HFFc6 (cell line): ENCODE data around the gene SETBP1. TPM values are rescaled to one million over a fixed set of nuclear protein-coding genes. Genes with fewer than 3 reads are reported as not detected.
A peak's percentile ranks its signal among the peaks of the same experiment; 100 is the strongest.

ENCODE experiments used
- DNase-seq: peaks from one replicate; pipeline ENCODE4 v3.0.0-alpha.2; 2018
- H3K27ac Mint-ChIP-seq: 2 replicates; pipeline ENCODE4 v1.8.0; 2020; ENCODE audit warnings: mild to moderate bottlenecking, mixed read lengths
- H3K27me3 Mint-ChIP-seq: 2 replicates; pipeline ENCODE4 v1.8.0; 2021; ENCODE audit warnings: mild to moderate bottlenecking, moderate library complexity, mixed read lengths; ENCODE audit not compliant: insufficient read depth
- H3K36me3 Mint-ChIP-seq: 2 replicates; pipeline ENCODE4 v1.8.0; 2021; ENCODE audit warnings: low read depth, mixed read lengths
- H3K4me1 Mint-ChIP-seq: 2 replicates; pipeline ENCODE4 v1.8.0; 2020; ENCODE audit warnings: low read depth, mixed read lengths
- H3K4me3 Mint-ChIP-seq: 2 replicates; pipeline ENCODE4 v1.8.0; 2020; ENCODE audit warnings: mild to moderate bottlenecking, moderate library complexity, mixed read lengths
- H3K9me3 Mint-ChIP-seq: 2 replicates; pipeline ENCODE4 v1.8.0; 2020; ENCODE audit warnings: mild to moderate bottlenecking, mixed read lengths
- CTCF ChIP-seq: fragments of 200-600 bp; sonication (generic); IDR thresholded peaks from 2 replicates; pipeline ENCODE4 v1.5.0; 2021; ENCODE audit warnings: antibody characterized with exemption, mild to moderate bottlenecking
- total RNA-seq, 6 experiments: library from RNA; stranded (reverse); fragmentation: NEBNext Ultra II Directional; extraction: Animal tissue kit (Norgen Biotek cat#: 25700); gene quantifications; 2 replicates in 1 of 6; 3 replicates in 5 of 6; pipeline ENCODE4 v1.2.3, GENCODE V29; 2021

The SETBP1 gene
- total RNA-seq, 6 experiments from 2014 or later: 0.03 to 0.40 (median 0.09) TPM

GRCh38 chr18:45006934-45007333 is 326.2 kb downstream of the SETBP1 start:
- DNase-seq: peak; percentile 22
- H3K4me1 Mint-ChIP-seq: peaks cover 38% of the 10 kb centered on the region; the same call in 1 of the 2 replicates
- TF ChIP-seq CTCF: no peak

GRCh38 chr18:45007531-45007930 is 326.8 kb downstream of the SETBP1 start:
- no peak for TF ChIP-seq CTCF
- peak overlapping the region; percentile 32; the same call in 1 of the 2 replicates for H3K27ac Mint-ChIP-seq
- peaks cover 7% of the 10 kb centered on the region; the same call in 1 of the 2 replicates for H3K27me3 Mint-ChIP-seq
- DNase-seq: no peak
- no peaks in the 10 kb centered on the region; the same call in 1 of the 2 replicates for H3K9me3 Mint-ChIP-seq
- peaks cover 44% of the 10 kb centered on the region; the same call in 1 of the 2 replicates for H3K4me1 Mint-ChIP-seq
- H3K36me3 Mint-ChIP-seq: peaks cover 7% of the 10 kb centered on the region; the same call in 1 of the 2 replicates
- H3K4me3 Mint-ChIP-seq: no peak overlapping the region; the same call in 1 of the 2 replicates

More at GRCh38 chr18:45006934-45007333, 326.2 kb downstream of the SETBP1 start:
- no peak overlapping the region for H3K4me3 Mint-ChIP-seq
- H3K36me3 Mint-ChIP-seq: peaks cover under 1% of the 10 kb centered on the region; the same call in 1 of the 2 replicates
- no peaks in the 10 kb centered on the region; the same call in 1 of the 2 replicates for H3K9me3 Mint-ChIP-seq
- H3K27ac Mint-ChIP-seq: peak overlapping the region; percentile 32; the same call in 1 of the 2 replicates
- H3K27me3 Mint-ChIP-seq: peaks cover 5% of the 10 kb centered on the region; the same call in 1 of the 2 replicates

- no peak overlapping the region for H3K27ac Mint-ChIP-seq
- peaks cover 4% of the 10 kb centered on the region; the same call in 1 of the 2 replicates for H3K27me3 Mint-ChIP-seq
- H3K36me3 Mint-ChIP-seq: peaks cover 8% of the 10 kb centered on the region; the same call in 1 of the 2 replicates
- TF ChIP-seq CTCF: no peak
- DNase-seq: no peak
- H3K4me3 Mint-ChIP-seq: no peak overlapping the region
- peaks cover 50% of the 10 kb centered on the region; the same call in 1 of the 2 replicates for H3K4me1 Mint-ChIP-seq
- H3K9me3 Mint-ChIP-seq: no peaks in the 10 kb centered on the region; the same call in 1 of the 2 replicates
Measured at GRCh38 chr18:45008694-45009413, 328.2 kb downstream of the SETBP1 start.

GRCh38 chr18:45009756-45010155 is 329.1 kb downstream of the SETBP1 start:
- Mint-ChIP-seq H3K9me3 (no peaks in the 10 kb centered on the region; the same call in 1 of the 2 replicates), H3K27ac (no peak overlapping the region), H3K27me3 (peaks cover 5% of the 10 kb centered on the region; the same call in 1 of the 2 replicates), H3K4me1 (peaks cover 56% of the 10 kb centered on the region; the same call in 1 of the 2 replicates), H3K36me3 (peaks cover 8% of the 10 kb centered on the region; the same call in 1 of the 2 replicates), H3K4me3 (no peak overlapping the region)
- no peak for TF ChIP-seq CTCF
- no peak for DNase-seq

- peaks cover 8% of the 10 kb centered on the region; the same call in 1 of the 2 replicates for H3K36me3 Mint-ChIP-seq
- no peaks in the 10 kb centered on the region; the same call in 1 of the 2 replicates for H3K9me3 Mint-ChIP-seq
- DNase-seq: peak; percentile 22
- peaks cover 66% of the 10 kb centered on the region; the same call in 1 of the 2 replicates for H3K4me1 Mint-ChIP-seq
- H3K27me3 Mint-ChIP-seq: peaks cover 8% of the 10 kb centered on the region; the same call in 1 of the 2 replicates
- TF ChIP-seq CTCF: no peak
- H3K4me3 Mint-ChIP-seq: no peak overlapping the region
- H3K27ac Mint-ChIP-seq: no peak overlapping the region
Measured at GRCh38 chr18:45012286-45012685, 331.6 kb downstream of the SETBP1 start.
